GM19351 (cell line): ENCODE measurements around the gene STX12.
A peak's percentile ranks its signal among the peaks of the same experiment; 100 is the strongest.
"Not testable (repeated sequence)": the region's sequence is repeated elsewhere in the genome, so short reads cannot be mapped to it uniquely, and the experiment has no call there.

Source experiments
- ATAC-seq: cut with Tn5 transposase; IDR thresholded peaks from one replicate; pipeline ENCODE4 v1.9.1; 2021; ENCODE audit warnings: mild to moderate bottlenecking, moderate library complexity; ENCODE audit not compliant: unreplicated experiment

STX12 gene

DNA sequence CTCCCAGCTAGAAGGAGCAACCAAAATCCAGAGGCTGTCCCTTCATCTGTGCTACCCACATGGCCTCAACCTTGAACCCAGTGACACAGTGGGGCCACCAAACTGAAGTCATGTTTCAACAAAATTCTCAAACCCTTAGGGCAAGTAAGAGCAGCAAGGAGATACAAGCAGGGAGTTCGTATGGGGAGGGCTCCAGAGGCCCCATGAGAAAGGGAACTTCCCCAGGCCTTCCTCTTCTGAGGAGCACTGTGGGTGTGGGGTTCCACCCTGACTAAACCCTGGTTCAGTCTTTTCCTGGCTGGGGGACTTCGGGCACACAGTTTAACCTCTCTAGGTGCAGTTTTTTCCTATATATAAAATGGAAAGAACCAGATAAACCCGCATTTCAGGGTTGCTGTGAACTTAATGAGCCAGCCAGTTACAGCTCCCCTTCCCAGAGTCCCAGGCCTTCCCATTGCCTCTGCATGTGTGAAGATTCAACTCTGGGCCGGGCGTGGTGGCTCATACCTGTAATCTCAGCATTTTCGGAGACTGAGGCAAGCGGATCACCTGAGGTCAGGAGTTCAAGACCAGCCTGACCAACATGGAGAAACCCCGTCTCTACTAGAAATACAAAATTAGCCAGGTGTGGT is 91.4 kb downstream of the STX12 start:
- no peak for ATAC-seq

DNA sequence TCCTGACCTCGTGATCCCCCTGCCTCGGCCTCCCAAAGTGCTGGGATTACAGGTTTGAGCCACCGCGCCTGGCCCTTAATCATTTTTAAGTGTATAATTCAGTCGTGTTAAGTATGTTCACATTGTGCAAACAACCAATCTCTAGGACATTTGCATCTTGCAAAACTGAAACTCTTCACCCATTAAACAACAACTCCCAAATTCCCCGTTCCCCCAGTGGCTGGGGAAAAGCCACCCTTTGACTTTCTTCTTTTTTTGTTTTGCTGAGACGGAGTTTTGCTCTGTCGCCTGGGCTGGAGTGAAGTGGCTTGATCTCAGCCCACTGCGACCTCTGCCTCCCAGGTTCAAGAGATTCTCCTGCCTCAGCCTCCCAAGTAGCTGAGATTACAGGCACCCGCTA is 92.8 kb downstream of the STX12 start:
- ATAC-seq = no peak

- no peak for ATAC-seq
Measured at GRCh38 chr1:27868556-27868931, 95.5 kb downstream of the STX12 start.

- ATAC-seq = peak; percentile 37
Measured at GRCh38 chr1:27868932-27869718, 96.1 kb downstream of the STX12 start.

- no peak for ATAC-seq
Measured at GRCh38 chr1:27869719-27870085, 96.7 kb downstream of the STX12 start.

DNA sequence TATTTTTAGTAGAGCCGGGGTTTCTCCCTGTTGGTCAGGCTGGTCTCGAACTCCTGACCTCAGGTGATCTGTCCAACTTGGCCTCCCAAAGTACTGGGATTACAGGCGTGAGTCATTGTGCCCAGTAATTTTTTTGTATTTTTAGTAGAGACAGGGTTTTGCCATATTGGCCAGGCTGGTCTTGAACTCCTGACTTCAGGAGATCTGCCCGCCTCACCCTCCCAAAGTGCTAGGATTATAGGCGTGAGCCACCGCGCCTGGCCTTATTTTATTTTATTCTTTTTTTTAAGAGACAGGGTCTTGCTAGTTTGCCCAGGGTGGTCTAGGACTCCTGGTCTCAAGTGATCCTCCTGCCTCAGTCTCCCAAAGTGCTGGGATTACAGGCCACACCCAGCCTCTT is 98.1 kb downstream of the STX12 start:
- not testable (repeated sequence) for ATAC-seq

- peak; percentile 42 for ATAC-seq
Measured at GRCh38 chr1:27872059-27872801, 99.2 kb downstream of the STX12 start, which contains the start of gene THEMIS2. Gene THEMIS2 (plus strand): TSS chr1:27872544. CDS start chr1:27872572, 28 bp downstream.

- no peak for ATAC-seq
Measured at GRCh38 chr1:27872802-27873551, 100.0 kb downstream of the STX12 start.

GRCh38 chr1:27873671-27874384 is 100.8 kb downstream of the STX12 start:
- ATAC-seq = no peak
